ENCODE data around the gene PDHA1. TPM values are rescaled to one million over a fixed set of nuclear protein-coding genes. Genes with fewer than 3 reads are reported as not detected.

PDHA1 gene
- total RNA-seq, 2 experiments from 2014 or later = 259 to 261 TPM

DNA sequence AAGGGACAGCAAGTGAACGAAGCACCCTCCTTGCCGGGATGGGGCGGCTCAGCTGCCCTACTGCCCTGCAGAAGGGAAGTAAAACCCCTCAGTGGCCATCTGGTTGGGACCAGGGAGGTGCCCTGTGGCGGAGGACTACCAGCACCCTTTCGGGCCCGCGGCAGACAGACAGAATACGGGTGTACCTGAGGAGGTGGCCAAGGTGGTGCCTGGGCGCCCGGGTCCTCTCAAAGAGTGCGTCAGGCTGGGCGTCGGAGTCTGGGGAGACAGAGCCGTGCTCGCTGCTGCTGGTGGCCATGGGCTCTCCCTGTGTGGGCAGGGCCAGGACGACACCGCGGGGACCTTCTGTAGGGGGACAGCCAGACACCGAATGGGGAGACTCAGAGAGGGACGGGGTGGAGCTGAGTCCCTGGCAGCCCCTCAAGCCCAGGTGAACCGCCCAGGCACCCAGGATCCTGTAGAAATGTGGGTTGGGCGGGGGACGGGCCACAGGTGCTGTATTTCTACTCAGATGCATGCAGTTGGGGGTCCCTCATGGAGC, 29.7 kb downstream of the PDHA1 start:
- no peaks in the 10 kb centered on the region for H3K27me3 Mint-ChIP-seq
- no peak for ATAC-seq
- intact Hi-C loops (cut with micrococcal nuclease) = loop anchor here (5.0 kb wide), 1 partner anchor 144 kb away; the partner anchor contains the start of gene MAP3K15
- DNase-seq = no peak
- peak overlapping the region; percentile 78 for H3K4me3 Mint-ChIP-seq
- CTCF ChIA-PET = interaction anchor here (1.7 kb wide), 1 partner anchor 162 kb away, joined by 9 read pairs; no protein-coding TSS in a partner anchor
- POLR2A ChIA-PET = no interaction called here
- no peak overlapping the region for H3K27ac Mint-ChIP-seq
- peaks cover 5% of the 10 kb centered on the region for H3K4me1 Mint-ChIP-seq (ENCODE audit: low read depth)
- TF ChIP-seq, protein P1, sequence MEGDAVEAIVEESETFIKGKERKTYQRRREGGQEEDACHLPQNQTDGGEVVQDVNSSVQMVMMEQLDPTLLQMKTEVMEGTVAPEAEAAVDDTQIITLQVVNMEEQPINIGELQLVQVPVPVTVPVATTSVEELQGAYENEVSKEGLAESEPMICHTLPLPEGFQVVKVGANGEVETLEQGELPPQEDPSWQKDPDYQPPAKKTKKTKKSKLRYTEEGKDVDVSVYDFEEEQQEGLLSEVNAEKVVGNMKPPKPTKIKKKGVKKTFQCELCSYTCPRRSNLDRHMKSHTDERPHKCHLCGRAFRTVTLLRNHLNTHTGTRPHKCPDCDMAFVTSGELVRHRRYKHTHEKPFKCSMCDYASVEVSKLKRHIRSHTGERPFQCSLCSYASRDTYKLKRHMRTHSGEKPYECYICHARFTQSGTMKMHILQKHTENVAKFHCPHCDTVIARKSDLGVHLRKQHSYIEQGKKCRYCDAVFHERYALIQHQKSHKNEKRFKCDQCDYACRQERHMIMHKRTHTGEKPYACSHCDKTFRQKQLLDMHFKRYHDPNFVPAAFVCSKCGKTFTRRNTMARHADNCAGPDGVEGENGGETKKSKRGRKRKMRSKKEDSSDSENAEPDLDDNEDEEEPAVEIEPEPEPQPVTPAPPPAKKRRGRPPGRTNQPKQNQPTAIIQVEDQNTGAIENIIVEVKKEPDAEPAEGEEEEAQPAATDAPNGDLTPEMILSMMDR (IDR thresholded peaks at IDR 0.05) = no peak
- no peaks in the 10 kb centered on the region for H3K9me3 Mint-ChIP-seq
- no peaks in the 10 kb centered on the region for H3K36me3 Mint-ChIP-seq (ENCODE audit: low read depth)

DNA sequence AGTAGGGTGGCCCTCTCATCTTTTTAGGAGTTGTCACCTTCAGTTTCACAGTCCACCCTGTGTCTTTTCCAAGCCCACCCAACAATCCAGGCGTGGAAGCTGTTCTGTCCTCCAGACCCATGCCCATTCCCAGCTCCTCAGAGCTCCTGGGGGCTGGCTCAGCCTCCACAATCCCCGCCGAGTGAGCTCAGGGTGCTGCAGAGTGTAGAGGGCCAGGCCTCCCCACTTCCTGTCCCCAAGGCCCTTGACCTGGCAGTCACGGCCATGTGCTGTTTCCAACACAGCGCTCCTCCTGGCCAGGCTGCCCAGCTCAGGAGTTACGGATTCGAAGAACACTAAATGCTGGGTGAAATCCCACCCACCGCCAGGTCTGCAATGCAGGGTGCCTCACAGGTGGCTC, 31.8 kb downstream of the PDHA1 start:
- CTCF ChIA-PET = interaction anchor here (0.7 kb wide), 1 partner anchor 158 kb away, joined by 3 read pairs; no protein-coding TSS in a partner anchor

GRCh38 chrX:19377799-19378198, 34.1 kb downstream of the PDHA1 start:
- Mint-ChIP-seq H3K9me3 (no peaks in the 10 kb centered on the region), H3K4me1 (ENCODE audit: low read depth) (peaks cover under 1% of the 10 kb centered on the region), H3K27me3 (peaks cover 4% of the 10 kb centered on the region), H3K36me3 (ENCODE audit: low read depth) (no peaks in the 10 kb centered on the region), H3K27ac (no peak overlapping the region), H3K4me3 (no peak overlapping the region)
- DNase-seq = no peak
- POLR2A ChIA-PET = no interaction called here
- TF ChIP-seq, protein P1 (IDR thresholded peaks at IDR 0.05) = no peak
- CTCF ChIA-PET = interaction anchor here (0.6 kb wide), 1 partner anchor 40 kb away, joined by 3 read pairs; no protein-coding TSS in a partner anchor
- no peak for ATAC-seq
- intact Hi-C loops (cut with micrococcal nuclease) = no loop called here

More for the DNA sequence above, 31.8 kb downstream of the PDHA1 start:
- ATAC-seq (no peak), DNase-seq (no peak)
- TF ChIP-seq, protein P1 (IDR thresholded peaks at IDR 0.05) = no peak
- POLR2A ChIA-PET = interaction anchor here (0.9 kb wide), 1 partner anchor 138 kb away, joined by 3 read pairs; no protein-coding TSS in a partner anchor
- Mint-ChIP-seq H3K27me3 (no peaks in the 10 kb centered on the region), H3K27ac (no peak overlapping the region), H3K9me3 (no peaks in the 10 kb centered on the region), H3K36me3 (ENCODE audit: low read depth) (no peaks in the 10 kb centered on the region), H3K4me1 (ENCODE audit: low read depth) (peaks cover 5% of the 10 kb centered on the region), H3K4me3 (no peak overlapping the region)
- intact Hi-C loops (cut with micrococcal nuclease) = no loop called here

GRCh38 chrX:19381326-19381725, 37.6 kb downstream of the PDHA1 start:
- intact Hi-C loops (cut with micrococcal nuclease) = no loop called here

More at GRCh38 chrX:19381326-19381725, 37.6 kb downstream of the PDHA1 start:
- Mint-ChIP-seq H3K27me3 (peaks cover 4% of the 10 kb centered on the region), H3K4me3 (no peak overlapping the region), H3K27ac (no peak overlapping the region), H3K4me1 (ENCODE audit: low read depth) (no peaks in the 10 kb centered on the region), H3K9me3 (no peaks in the 10 kb centered on the region), H3K36me3 (ENCODE audit: low read depth) (no peaks in the 10 kb centered on the region)
- CTCF ChIA-PET = interaction anchor here (1.8 kb wide), 1 partner anchor 150 kb away, joined by 5 read pairs; no protein-coding TSS in a partner anchor
- no peak for DNase-seq
- POLR2A ChIA-PET = no interaction called here
- TF ChIP-seq, protein P1 (IDR thresholded peaks at IDR 0.05) = no peak
- no peak for ATAC-seq

Measured in activated CD8-positive, alpha-beta T cell treated with anti-CD3 and anti-CD28 coated beads for 36 hours (primary cell).